NCI-H2081 (cell line): Measurements from ENCODE around the gene NHLRC1.

Source experiments
- DNase-seq, 2 experiments: peaks; one replicate each; lab custom pipeline; 2025; lab: John Stamatoyannopoulos, UW

NHLRC1 gene

GRCh38 chr6:18139935-18140621, 17.6 kb upstream of the NHLRC1 start:
- DNase-seq = no peak

GRCh38 chr6:18138906-18139305, 16.4 kb upstream of the NHLRC1 start:
- no peak for DNase-seq

- no peak for DNase-seq
Measured at GRCh38 chr6:18136260-18136659, 13.8 kb upstream of the NHLRC1 start.

GRCh38 chr6:18135171-18135570, 12.7 kb upstream of the NHLRC1 start:
- no peak for DNase-seq

- DNase-seq = no peak
Measured at GRCh38 chr6:18132346-18132745, 9.9 kb upstream of the NHLRC1 start.

GRCh38 chr6:18126121-18126520, 3.6 kb upstream of the NHLRC1 start:
- DNase-seq = no peak

GRCh38 chr6:18121580-18122127, 823 bp downstream of the NHLRC1 start:
- no peak for DNase-seq

- no peak for DNase-seq
Measured at GRCh38 chr6:18119236-18119635, 3.2 kb downstream of the NHLRC1 start.

- DNase-seq = no peak
Measured at GRCh38 chr6:18118330-18118729, 4.1 kb downstream of the NHLRC1 start.

GRCh38 chr6:18117136-18117535, 5.3 kb downstream of the NHLRC1 start:
- DNase-seq = no peak

GRCh38 chr6:18115356-18115755, 7.1 kb downstream of the NHLRC1 start:
- DNase-seq = no peak

- DNase-seq = no peak
Measured at GRCh38 chr6:18110162-18110561, 12.3 kb downstream of the NHLRC1 start.

GRCh38 chr6:18107061-18107460, 15.4 kb downstream of the NHLRC1 start:
- no peak for DNase-seq

GRCh38 chr6:18102783-18103509, 19.5 kb downstream of the NHLRC1 start:
- no peak for DNase-seq

GRCh38 chr6:18101873-18102272, 20.6 kb downstream of the NHLRC1 start:
- DNase-seq = no peak

GRCh38 chr6:18101271-18101670, 21.2 kb downstream of the NHLRC1 start:
- no peak for DNase-seq

GRCh38 chr6:18100296-18100695, 22.2 kb downstream of the NHLRC1 start:
- no peak for DNase-seq

- no peak for DNase-seq
Measured at GRCh38 chr6:18099511-18099910, 23.0 kb downstream of the NHLRC1 start.

GRCh38 chr6:18096423-18096822, 26.1 kb downstream of the NHLRC1 start:
- DNase-seq = no peak

GRCh38 chr6:18091382-18091781, 31.1 kb downstream of the NHLRC1 start:
- no peak for DNase-seq

GRCh38 chr6:18090349-18090786, 32.1 kb downstream of the NHLRC1 start:
- no peak for DNase-seq

- DNase-seq = no peak
Measured at GRCh38 chr6:18088419-18089296, 33.8 kb downstream of the NHLRC1 start.
